SK-N-SH (cell line): Measurements from ENCODE around the gene AKT3. TPM values are rescaled to one million over a fixed set of nuclear protein-coding genes. Genes with fewer than 3 reads are reported as not detected.

Experiments
- CTCF ChIA-PET: fragments of 300-600, 350-600 bp; formaldehyde crosslinking; extraction: SDS; loops from one replicate; lab custom pipeline; 2021; lab: Yijun Ruan, JAX
- POLR2A ChIA-PET: fragments of 350-600 bp; sonication (Branson Sonifier 250); formaldehyde crosslinking; extraction: SDS; loops from one replicate; lab custom pipeline; 2020; ENCODE audit warnings: antibody characterized with exemption, inconsistent platforms; lab: Yijun Ruan, JAX
- DNase-seq: peaks from one replicate; pipeline ENCODE4 v3.0.0; 2012
- H2AFZ ChIP-seq: fragments of 200-600 bp; sonication (generic); 2 replicates; pipeline ENCODE4 v1.8.1; 2016; ENCODE audit warnings: antibody characterized with exemption, mild to moderate bottlenecking, low read depth
- H3F3A ChIP-seq: fragments of 200-600 bp; sonication (generic); replicated peaks from 2 replicates; pipeline ENCODE3; 2016; ENCODE audit warnings: antibody characterized with exemption, mild to moderate bottlenecking; ENCODE audit not compliant: insufficient read depth
- H3K27ac ChIP-seq, 2 experiments: fragments of 200-500 bp in 1 of 2; fragments of 200-600 bp in 1 of 2; sonication (Bioruptor generic) in 1 of 2; sonication (generic), shearing (Covaris generic) in 1 of 2; 2 replicates each; pipeline versions ENCODE4 v1.5.1 to v1.6.1; 2014 to 2016; ENCODE audit warnings: low read depth in 2 of 2, inconsistent platforms in 1 of 2, low read length in 1 of 2, mild to moderate bottlenecking in 1 of 2, mixed read lengths in 1 of 2
- H3K27me3 ChIP-seq: fragments of 200-600 bp; sonication (generic), shearing (Covaris generic); 2 replicates; pipeline ENCODE4 v1.6.1; 2016; ENCODE audit warnings: mixed run types; ENCODE audit not compliant: insufficient read depth
- H3K36me3 ChIP-seq, 2 experiments: fragments of 200-500 bp in 1 of 2; fragments of 200-600 bp in 1 of 2; sonication (Bioruptor generic) in 1 of 2; sonication (generic) in 1 of 2; replicated peaks in 1 of 2; 2 replicates each; pipeline versions ENCODE3 to v1.5.1; 2014 to 2016; ENCODE audit warnings: low read length in 1 of 2, mild to moderate bottlenecking in 1 of 2; ENCODE audit not compliant: insufficient read depth in 2 of 2, control insufficient read depth in 1 of 2
- H3K4me1 ChIP-seq, 2 experiments: fragments of 200-500 bp in 1 of 2; fragments of 200-600 bp in 1 of 2; sonication (Bioruptor generic) in 1 of 2; sonication (generic), shearing (Covaris generic) in 1 of 2; 2 replicates each; pipeline versions ENCODE4 v1.5.1 to v1.6.1; 2014 to 2016; ENCODE audit warnings: low read depth in 1 of 2, low read length in 1 of 2, mixed run types in 1 of 2; ENCODE audit not compliant: insufficient read depth in 2 of 2, control insufficient read depth in 1 of 2
- H3K4me2 ChIP-seq: fragments of 200-600 bp; sonication (generic), shearing (Covaris generic); 2 replicates; pipeline ENCODE4 v1.6.1; 2017; ENCODE audit warnings: mixed run types
- H3K4me3 ChIP-seq, 2 experiments: fragments of 200-500 bp in 1 of 2; fragments of 200-600 bp in 1 of 2; sonication (Bioruptor generic) in 1 of 2; sonication (generic), shearing (Covaris generic) in 1 of 2; 2 replicates each; pipeline versions ENCODE4 v1.5.1 to v1.8.1; 2014 to 2016; ENCODE audit warnings: low read depth in 2 of 2, inconsistent platforms in 1 of 2, low read length in 1 of 2, mild to moderate bottlenecking in 1 of 2, mixed read lengths in 1 of 2, moderate library complexity in 1 of 2
- H3K79me2 ChIP-seq: fragments of 200-600 bp; sonication (generic); 2 replicates; pipeline ENCODE4 v1.8.1; 2017; ENCODE audit warnings: mild to moderate bottlenecking; ENCODE audit not compliant: insufficient read depth
- H3K9ac ChIP-seq: fragments of 200-600 bp; sonication (generic); 2 replicates; pipeline ENCODE4 v1.6.1; 2017; ENCODE audit warnings: mixed run types
- H3K9me2 ChIP-seq: fragments of 200-600 bp; sonication (generic); 2 replicates; pipeline ENCODE4 v1.6.1; 2017; ENCODE audit warnings: mixed run types
- H3K9me3 ChIP-seq: fragments of 200-600 bp; sonication (generic); 2 replicates; pipeline ENCODE4 v1.6.1; 2017; ENCODE audit warnings: mixed run types, mild to moderate bottlenecking, moderate library complexity
- H4K20me1 ChIP-seq: fragments of 200-600 bp; sonication (generic); 2 replicates; pipeline ENCODE4 v1.6.1; 2017; ENCODE audit warnings: mild to moderate bottlenecking, mixed run types; ENCODE audit not compliant: insufficient read depth
- CTCF ChIP-seq: fragments of 200-600 bp; sonication (generic); IDR thresholded peaks from 2 replicates; pipeline ENCODE4 v1.6.1; 2017; ENCODE audit warnings: antibody characterized with exemption, mild to moderate bottlenecking, moderate library complexity
- ELF1 ChIP-seq: IDR thresholded peaks from 2 replicates; pipeline ENCODE4 v1.4.0; 2012
- FOXM1 ChIP-seq: IDR thresholded peaks from 2 replicates; pipeline ENCODE4 v1.4.0; 2012; ENCODE audit warnings: low read depth, mild to moderate bottlenecking
- GABPA ChIP-seq: IDR thresholded peaks from 2 replicates; pipeline ENCODE4 v1.4.0; 2012; ENCODE audit warnings: low read depth, mild to moderate bottlenecking
- GATA2 ChIP-seq: sonication (generic); formaldehyde crosslinking; IDR thresholded peaks from 2 replicates; pipeline ENCODE4 v1.5.0; 2020; ENCODE audit warnings: mild to moderate bottlenecking, missing genetic modification reagents
- MAX ChIP-seq: IDR thresholded peaks from 2 replicates; pipeline ENCODE4 v1.4.0; 2012; ENCODE audit warnings: low read depth
- RAD21 ChIP-seq: IDR thresholded peaks from 2 replicates; pipeline ENCODE4 v1.6.1; 2012; ENCODE audit warnings: mild to moderate bottlenecking, low read length
- SMC3 ChIP-seq: IDR thresholded peaks from 2 replicates; pipeline ENCODE4 v1.6.1; 2012; ENCODE audit warnings: low read depth, low read length, improper control_type of control experiment
- TAF1 ChIP-seq: IDR thresholded peaks from 2 replicates; pipeline ENCODE4 v1.6.1; 2012; ENCODE audit warnings: low read depth, mild to moderate bottlenecking, low read length, moderate library complexity, borderline replicate concordance
- TEAD4 ChIP-seq: IDR thresholded peaks from 2 replicates; pipeline ENCODE4 v1.4.0; 2012; ENCODE audit warnings: mild to moderate bottlenecking, borderline replicate concordance; ENCODE audit not compliant: insufficient read depth
- USF1 ChIP-seq: IDR thresholded peaks from 2 replicates; pipeline ENCODE4 v1.4.0; 2012; ENCODE audit warnings: low read depth, borderline replicate concordance
- USF2 ChIP-seq: fragments of 150-350 bp; IDR thresholded peaks from 2 replicates; pipeline ENCODE4 v1.6.1; 2017; ENCODE audit warnings: antibody characterized with exemption, low read length, low read depth, borderline replicate concordance
- ZBTB33 ChIP-seq: IDR thresholded peaks from 2 replicates; pipeline ENCODE4 v1.4.0; 2012; ENCODE audit warnings: low read depth, borderline replicate concordance
- WGBS: methylation state at CpG from one replicate; pipeline ENCODE4 v1.1.6; 2017; ENCODE audit warnings: low lambda C conversion rate; 5-methylcytosine and 5-hydroxymethylcytosine counted together
- polyA plus RNA-seq, 3 experiments: library from polyadenylated mRNA; depleted of rRNA; stranded (reverse); fragments of >200 nt; gene quantifications; 2 replicates each; pipeline ENCODE4 v1.2.3, GENCODE V29; 2012

Gene AKT3
- polyA plus RNA-seq, 1 of the 3 experiments (the other 2 are of a cell fraction) = 12.7 TPM

GRCh38 chr1:243770860-243771259 is 79.2 kb downstream of the AKT3 start:
- no peaks in the 10 kb centered on the region for H3K27me3 ChIP-seq
- peaks cover 74% of the 10 kb centered on the region for H3K79me2 ChIP-seq
- DNase-seq = no peak
- H3K9ac ChIP-seq = no peak overlapping the region
- ChIA-PET POLR2A (no interaction called here), CTCF (interaction anchor here (1.0 to 1.1 kb wide), 2 partner anchors 11 to 13 kb away, joined by 3 read pairs; no protein-coding TSS in a partner anchor)
- no peak overlapping the region for H2AFZ ChIP-seq
- no peaks in the 10 kb centered on the region for H3K4me1 ChIP-seq
- H3K36me3 ChIP-seq = peaks cover 0 to 8% of the 10 kb centered on the region in 2 experiments
- no peaks in the 10 kb centered on the region for H3K9me3 ChIP-seq
- peaks cover 14% of the 10 kb centered on the region for H4K20me1 ChIP-seq
- H3K4me2 ChIP-seq = no peak overlapping the region
- H3K4me3 ChIP-seq = no peak overlapping the region
- H3K9me2 ChIP-seq = no peaks in the 10 kb centered on the region
- no peak overlapping the region for H3K27ac ChIP-seq
- peaks cover 14% of the 10 kb centered on the region for H3F3A ChIP-seq
- WGBS = 59% methylated on average over 1 of the region's 1 CpG
- TF ChIP-seq TAF1 (no peak), MAX (no peak), GATA2 (CRISPR knock-in tag) (no peak), RAD21 (no peak), FOXM1 (no peak), ZBTB33 (no peak), TEAD4 (no peak), CTCF (no peak), USF2 (no peak), ELF1 (no peak), SMC3 (no peak), USF1 (no peak), GABPA (no peak)
- TF ChIP-seq, all 33 proteins: peak for 0
